HG03571 (cell line): ENCODE results near the gene DNAJC13.

Experiments used
- ATAC-seq: cut with Tn5 transposase; IDR thresholded peaks from one replicate; pipeline ENCODE4 v1.9.1; 2021; ENCODE audit not compliant: unreplicated experiment

Gene DNAJC13

GRCh38 chr3:132405609-132406299 lies 11.5 kb upstream of the DNAJC13 start:
- ATAC-seq: no peak

- ATAC-seq: no peak
These were observed 10.7 kb upstream of the DNAJC13 start for GRCh38 chr3:132406587-132406986.

GRCh38 chr3:132407025-132407424 lies 10.3 kb upstream of the DNAJC13 start:
- ATAC-seq: no peak

GRCh38 chr3:132414841-132415240 lies 2.5 kb upstream of the DNAJC13 start:
- no peak for ATAC-seq

- no peak for ATAC-seq
These were observed 1.1 kb upstream of the DNAJC13 start for GRCh38 chr3:132416161-132416560.

- peak; percentile 36 for ATAC-seq
These were observed 551 bp downstream of the DNAJC13 start for GRCh38 chr3:132417695-132418411.

- ATAC-seq: no peak
These were observed 1.6 kb downstream of the DNAJC13 start for GRCh38 chr3:132418916-132419315.

GRCh38 chr3:132421832-132422231 lies 4.5 kb downstream of the DNAJC13 start:
- ATAC-seq: no peak

- no peak for ATAC-seq
These were observed 5.2 kb downstream of the DNAJC13 start for GRCh38 chr3:132422531-132422930.

- ATAC-seq: no peak
These were observed 15.3 kb downstream of the DNAJC13 start for GRCh38 chr3:132432639-132433038.

GRCh38 chr3:132433121-132433520 lies 15.8 kb downstream of the DNAJC13 start:
- ATAC-seq: no peak

- no peak for ATAC-seq
These were observed 18.1 kb downstream of the DNAJC13 start for GRCh38 chr3:132435224-132435910.

- no peak for ATAC-seq
These were observed 18.7 kb downstream of the DNAJC13 start for GRCh38 chr3:132435911-132436425.

GRCh38 chr3:132443421-132443820 lies 26.1 kb downstream of the DNAJC13 start:
- no peak for ATAC-seq

- ATAC-seq: no peak
These were observed 27.1 kb downstream of the DNAJC13 start for GRCh38 chr3:132444383-132444782.

GRCh38 chr3:132445817-132446216 lies 28.5 kb downstream of the DNAJC13 start:
- ATAC-seq: no peak

GRCh38 chr3:132448216-132448961 lies 31.1 kb downstream of the DNAJC13 start:
- no peak for ATAC-seq

GRCh38 chr3:132456136-132456535 lies 38.8 kb downstream of the DNAJC13 start:
- ATAC-seq: no peak

GRCh38 chr3:132456571-132456970 lies 39.3 kb downstream of the DNAJC13 start:
- ATAC-seq: no peak

- ATAC-seq: no peak
These were observed 40.0 kb downstream of the DNAJC13 start for GRCh38 chr3:132457286-132457685.

- ATAC-seq: no peak
These were observed 42.2 kb downstream of the DNAJC13 start for GRCh38 chr3:132459551-132459950.
